Lower leg skin (tissue), 4 donors: ENCODE results near the gene FBXO31. TPM values are rescaled to one million over a fixed set of nuclear protein-coding genes. Genes with fewer than 3 reads are reported as not detected.

ENCODE experiments used
- DNase-seq, 2 donors: peaks; one replicate each; pipeline ENCODE4 v3.0.0-alpha.2; 2019; ENCODE audit warnings: low spot score in 2 of 2
- H3K4me3 ChIP-seq: fragments of 200-600 bp; sonication (generic); 2 replicates; pipeline ENCODE4 v1.5.1; 2017; ENCODE audit warnings: mild to moderate bottlenecking, low read depth; ENCODE audit not compliant: poor library complexity, severe bottlenecking
- POLR2A ChIP-seq, 2 donors: fragments of 450-650 bp; IDR thresholded peaks; one replicate each; pipeline ENCODE4 v1.6.1; 2016 to 2017; ENCODE audit warnings: antibody characterized with exemption in 2 of 2, mild to moderate bottlenecking in 1 of 2, moderate library complexity in 1 of 2
- WGBS, 2 donors: methylation state at CpG; one replicate each; pipeline ENCODE4 v1.1.5; 2018; 5-methylcytosine and 5-hydroxymethylcytosine counted together
- intact Hi-C: fragments of 100-400 bp; cut with DNase I; formaldehyde crosslinking; loops from one replicate; pipeline ENCODE4 v1.15.0; 2023; ENCODE audit warnings: low total_unique reads
- total RNA-seq, 4 donors: library from RNA; depleted of rRNA; stranded (reverse); fragments of >200 nt; gene quantifications; one replicate each; pipeline ENCODE4 v1.1.0, GENCODE V29; 2016
- TF ChIP-seq, protein P1 (sequence below), 3 donors: fragments of 450-650 bp; IDR thresholded peaks; one replicate each; pipeline ENCODE4 v1.5.1; 2016; ENCODE audit warnings: antibody characterized with exemption in 3 of 3, mild to moderate bottlenecking in 3 of 3, moderate library complexity in 2 of 3

FBXO31 gene
- total RNA-seq, 4 donors from 2014 or later = 64.3 to 127 (median 84.1) TPM

DNA sequence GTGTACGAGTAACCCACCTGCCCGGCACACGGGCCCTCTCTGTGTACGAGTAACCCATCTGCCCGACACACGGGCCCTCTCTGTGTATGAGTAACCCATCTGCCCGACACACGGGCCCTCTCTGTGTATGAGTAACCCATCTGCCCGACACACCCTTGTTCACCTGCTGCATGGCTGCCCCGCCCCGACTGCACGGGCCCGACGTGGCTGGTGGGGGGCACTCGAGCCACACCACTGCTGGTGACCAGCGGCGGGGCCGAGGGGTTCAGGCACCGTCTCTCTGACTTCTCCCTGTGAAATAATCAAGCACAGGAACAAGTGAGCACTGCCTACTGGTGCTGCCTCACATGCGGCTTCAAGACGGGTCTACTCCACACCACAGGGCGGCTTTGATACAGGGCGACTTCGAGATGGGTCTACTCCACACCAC, 30.7 kb upstream of the FBXO31 start:
- no peak overlapping the region for H3K4me3 ChIP-seq
- DNase-seq = no peak
- TF ChIP-seq POLR2A (IDR thresholded peaks at IDR 0.05) = no peak
- TF ChIP-seq, protein P1, sequence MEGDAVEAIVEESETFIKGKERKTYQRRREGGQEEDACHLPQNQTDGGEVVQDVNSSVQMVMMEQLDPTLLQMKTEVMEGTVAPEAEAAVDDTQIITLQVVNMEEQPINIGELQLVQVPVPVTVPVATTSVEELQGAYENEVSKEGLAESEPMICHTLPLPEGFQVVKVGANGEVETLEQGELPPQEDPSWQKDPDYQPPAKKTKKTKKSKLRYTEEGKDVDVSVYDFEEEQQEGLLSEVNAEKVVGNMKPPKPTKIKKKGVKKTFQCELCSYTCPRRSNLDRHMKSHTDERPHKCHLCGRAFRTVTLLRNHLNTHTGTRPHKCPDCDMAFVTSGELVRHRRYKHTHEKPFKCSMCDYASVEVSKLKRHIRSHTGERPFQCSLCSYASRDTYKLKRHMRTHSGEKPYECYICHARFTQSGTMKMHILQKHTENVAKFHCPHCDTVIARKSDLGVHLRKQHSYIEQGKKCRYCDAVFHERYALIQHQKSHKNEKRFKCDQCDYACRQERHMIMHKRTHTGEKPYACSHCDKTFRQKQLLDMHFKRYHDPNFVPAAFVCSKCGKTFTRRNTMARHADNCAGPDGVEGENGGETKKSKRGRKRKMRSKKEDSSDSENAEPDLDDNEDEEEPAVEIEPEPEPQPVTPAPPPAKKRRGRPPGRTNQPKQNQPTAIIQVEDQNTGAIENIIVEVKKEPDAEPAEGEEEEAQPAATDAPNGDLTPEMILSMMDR (IDR thresholded peaks at IDR 0.05) = no peak
- WGBS, 2 donors = 69% methylated on average over 10 to 22 of the region's 24 CpGs
- intact Hi-C loops = loop anchor here (10.0 kb wide), 1 partner anchor 221 kb away; no protein-coding TSS in a partner anchor

DNA sequence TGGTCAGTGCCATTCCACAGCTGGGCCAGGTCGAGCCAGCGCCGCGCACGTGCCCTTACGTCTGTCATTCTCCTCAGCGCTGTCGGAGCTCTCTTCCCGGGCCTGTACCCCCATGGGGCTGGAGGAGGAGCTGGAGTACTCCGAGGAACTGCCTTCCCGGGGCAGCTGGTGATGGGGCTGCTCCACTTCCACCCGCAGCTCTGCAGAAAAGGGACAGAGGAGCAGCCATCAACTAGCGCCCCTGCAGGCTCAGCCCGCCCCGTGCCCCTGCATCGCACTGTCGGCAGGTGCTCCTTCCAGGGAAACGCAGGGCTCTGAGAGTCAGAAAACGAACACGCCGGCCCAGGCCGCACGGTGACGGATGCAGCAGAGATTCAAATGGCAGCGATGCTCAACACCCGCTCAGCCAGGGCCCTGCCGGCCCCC, 29.4 kb upstream of the FBXO31 start:
- intact Hi-C loops = loop anchor here (10.0 kb wide), 1 partner anchor 222 kb away; no protein-coding TSS in a partner anchor
- no peak overlapping the region for H3K4me3 ChIP-seq
- TF ChIP-seq POLR2A (IDR thresholded peaks at IDR 0.05) = no peak
- TF ChIP-seq, protein P1 (IDR thresholded peaks at IDR 0.05) = no peak
- WGBS, 2 donors = 90 to 94% methylated on average over 13 to 27 of the region's 27 CpGs
- no peak for DNase-seq

DNA sequence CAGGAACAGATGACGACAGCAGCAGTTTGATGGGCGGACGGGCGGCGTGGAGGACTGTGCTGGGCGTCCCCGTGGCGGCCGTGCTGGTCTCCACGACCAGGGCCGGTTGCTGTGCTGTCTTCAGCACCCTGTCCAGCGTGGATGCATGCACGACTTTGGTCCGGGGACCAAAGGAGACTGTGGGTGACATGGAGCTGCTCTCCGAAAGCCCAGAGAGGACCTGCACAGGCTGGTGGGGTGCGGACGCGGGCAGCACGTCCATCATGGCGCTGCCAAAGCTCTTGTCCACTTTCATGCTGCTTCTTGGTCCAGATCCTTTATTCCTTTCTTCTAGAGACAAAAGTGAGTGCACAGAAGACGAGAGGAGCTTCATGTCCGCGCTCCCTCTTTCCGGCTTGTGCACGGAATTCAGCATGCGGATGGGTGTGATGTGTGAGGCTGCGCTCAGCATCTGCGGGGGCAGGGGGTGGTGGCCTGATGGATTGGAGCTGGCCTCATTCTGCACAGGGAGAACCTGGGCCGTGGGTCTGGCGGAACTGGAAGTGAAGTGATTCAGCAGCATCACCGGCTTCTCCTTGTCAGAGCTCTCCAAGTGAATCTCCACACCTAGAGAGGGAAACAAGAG, 28.9 kb upstream of the FBXO31 start:
- TF ChIP-seq POLR2A (IDR thresholded peaks at IDR 0.05) = no peak
- TF ChIP-seq, protein P1 (IDR thresholded peaks at IDR 0.05) = no peak
- H3K4me3 ChIP-seq = no peak overlapping the region
- 88 to 90% methylated on average over 31 of the region's 31 CpGs for WGBS, 2 donors
- intact Hi-C loops = loop anchor here (10.0 kb wide), 1 partner anchor 222 kb away; no protein-coding TSS in a partner anchor
- peak in 1 of 2 donors; percentile 84 for DNase-seq

DNA sequence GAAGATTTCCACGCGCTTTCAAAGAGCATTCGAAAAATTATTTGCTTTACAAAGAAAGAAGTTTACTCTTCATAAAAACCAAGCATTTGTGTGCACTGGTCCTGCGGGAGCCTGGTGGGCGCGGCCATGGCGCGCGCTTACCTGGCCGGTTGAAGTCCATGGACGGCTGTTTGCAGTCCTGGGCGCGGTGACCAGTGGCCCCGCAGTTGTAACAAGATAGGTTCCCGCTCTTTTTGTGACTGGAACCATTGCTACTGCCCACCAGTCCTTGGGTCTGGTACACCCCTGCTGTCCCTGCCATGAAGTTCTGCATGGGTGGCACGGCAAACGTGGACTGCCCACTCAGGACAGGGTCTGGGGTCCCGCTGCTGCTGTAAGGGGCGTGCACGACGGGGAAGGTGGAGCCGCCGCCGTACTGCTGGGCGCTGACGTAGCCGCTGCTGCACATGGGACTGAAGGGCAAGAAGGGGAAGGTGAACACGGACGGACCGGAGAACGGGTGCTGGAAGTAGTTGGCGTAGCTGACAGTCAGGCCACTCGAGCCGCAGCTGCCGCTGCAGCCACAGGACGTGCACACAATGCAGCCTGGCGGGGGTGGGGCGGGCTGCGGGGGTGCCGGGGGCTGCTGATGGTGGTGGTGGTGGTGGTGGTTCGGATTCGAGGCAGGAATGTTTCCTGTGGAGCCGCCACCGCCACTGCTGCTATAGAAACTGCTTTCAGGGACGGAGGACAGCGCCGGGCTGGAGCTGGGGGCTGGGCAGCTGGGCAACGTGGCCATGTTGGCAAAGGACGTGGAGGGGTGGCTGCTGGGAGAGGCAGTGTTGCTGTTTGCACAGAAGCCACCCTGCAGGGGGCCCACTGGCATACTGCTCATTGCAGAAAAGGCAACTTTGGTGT, 28.0 kb upstream of the FBXO31 start:
- no peak overlapping the region for H3K4me3 ChIP-seq
- WGBS, 2 donors = 93 to 95% methylated on average over 49 of the region's 49 CpGs
- TF ChIP-seq POLR2A (IDR thresholded peaks at IDR 0.05) = no peak
- TF ChIP-seq, protein P1 (IDR thresholded peaks at IDR 0.05) = no peak
- intact Hi-C loops = loop anchor here (10.0 kb wide), 1 partner anchor 223 kb away; no protein-coding TSS in a partner anchor
- peak in 1 of 2 donors; percentile 81 for DNase-seq

DNA sequence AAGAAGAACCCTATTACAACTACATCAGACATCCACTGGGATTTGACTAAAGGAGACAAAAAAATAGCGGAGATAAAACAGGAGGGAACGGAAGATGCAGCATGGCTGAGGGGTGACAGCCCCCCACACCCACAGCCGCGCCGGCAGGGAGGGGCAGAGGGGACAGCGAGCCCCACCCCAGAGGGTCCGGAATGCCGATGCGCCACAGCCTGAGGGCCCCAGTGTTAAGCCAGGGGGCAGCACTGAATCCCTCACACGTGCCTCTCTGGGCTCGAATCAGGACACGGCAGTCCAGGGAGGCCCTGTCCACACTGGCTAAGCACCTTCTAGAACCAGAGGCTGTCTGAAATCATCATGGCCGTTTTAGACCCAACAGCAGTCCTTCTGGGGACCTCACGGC, 27.4 kb upstream of the FBXO31 start:
- WGBS, 2 donors = 84 to 86% methylated on average over 14 of the region's 14 CpGs
- TF ChIP-seq POLR2A (IDR thresholded peaks at IDR 0.05) = no peak
- TF ChIP-seq, protein P1 (IDR thresholded peaks at IDR 0.05) = no peak
- intact Hi-C loops = loop anchor here (10.0 kb wide), 1 partner anchor 224 kb away; no protein-coding TSS in a partner anchor
- no peak overlapping the region for H3K4me3 ChIP-seq
- peak in 1 of 2 donors; percentile 62 for DNase-seq
